Stimulated activated CD4-positive, alpha-beta T cell treated with anti-CD3 and anti-CD28 coated beads, Interleukin-15, amount 100 ng/mL, for 48 hours (primary cell): ENCODE measurements around the gene ZER1.
"Not testable (repeated sequence)": the region's sequence is repeated elsewhere in the genome, so short reads cannot be mapped to it uniquely, and the experiment has no call there.

Source experiments
- DNase-seq, 2 donors: peaks; one replicate each; pipeline ENCODE4 v3.0.0-alpha.2; 2020; ENCODE audit warnings: low read depth in 2 of 2

ZER1 gene

DNA sequence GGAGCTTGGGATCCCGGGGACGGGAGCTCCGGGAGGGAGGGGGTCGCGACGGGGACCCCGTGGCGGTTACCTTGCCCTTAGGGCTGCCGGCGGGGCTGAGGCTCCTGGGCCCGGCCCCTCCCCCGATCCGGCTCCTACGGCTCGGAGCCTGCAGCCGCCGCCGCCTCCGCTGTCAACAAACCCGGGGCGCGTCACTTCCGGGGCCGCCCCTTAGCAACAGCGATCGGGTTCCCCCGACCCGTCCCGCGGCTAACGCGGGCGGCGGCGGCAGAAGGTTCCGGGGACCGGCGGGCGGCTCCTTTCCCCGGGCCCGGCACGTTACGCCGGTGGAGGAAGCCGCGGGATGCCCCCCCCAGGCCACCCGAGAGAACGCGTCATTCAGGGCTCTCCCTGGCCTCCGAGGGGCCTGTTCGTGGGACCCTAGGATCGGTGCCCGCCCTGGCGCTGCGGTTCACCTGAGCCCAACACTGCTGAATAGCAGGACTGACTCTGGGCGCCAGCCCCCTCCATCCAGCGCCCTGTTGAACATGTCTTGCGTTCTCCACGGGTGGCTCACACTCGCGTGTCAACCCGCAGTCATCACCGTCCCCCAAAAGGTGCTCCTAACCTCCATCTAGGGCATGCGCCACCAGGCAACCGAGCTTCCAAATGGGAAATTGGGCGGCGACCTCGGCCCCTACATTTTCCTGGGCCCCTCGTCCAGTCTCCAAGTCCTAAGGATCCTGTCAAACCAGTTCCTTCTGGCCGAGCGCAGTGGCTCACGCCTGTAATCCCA, at the start of gene ZER1:
TSS of gene ZER1 (minus strand) at position 183 of the 775 bp plus-strand sequence. CDS start 16,362 bp downstream, outside the sequence.
- peak; percentile 88 to 91 for DNase-seq

DNA sequence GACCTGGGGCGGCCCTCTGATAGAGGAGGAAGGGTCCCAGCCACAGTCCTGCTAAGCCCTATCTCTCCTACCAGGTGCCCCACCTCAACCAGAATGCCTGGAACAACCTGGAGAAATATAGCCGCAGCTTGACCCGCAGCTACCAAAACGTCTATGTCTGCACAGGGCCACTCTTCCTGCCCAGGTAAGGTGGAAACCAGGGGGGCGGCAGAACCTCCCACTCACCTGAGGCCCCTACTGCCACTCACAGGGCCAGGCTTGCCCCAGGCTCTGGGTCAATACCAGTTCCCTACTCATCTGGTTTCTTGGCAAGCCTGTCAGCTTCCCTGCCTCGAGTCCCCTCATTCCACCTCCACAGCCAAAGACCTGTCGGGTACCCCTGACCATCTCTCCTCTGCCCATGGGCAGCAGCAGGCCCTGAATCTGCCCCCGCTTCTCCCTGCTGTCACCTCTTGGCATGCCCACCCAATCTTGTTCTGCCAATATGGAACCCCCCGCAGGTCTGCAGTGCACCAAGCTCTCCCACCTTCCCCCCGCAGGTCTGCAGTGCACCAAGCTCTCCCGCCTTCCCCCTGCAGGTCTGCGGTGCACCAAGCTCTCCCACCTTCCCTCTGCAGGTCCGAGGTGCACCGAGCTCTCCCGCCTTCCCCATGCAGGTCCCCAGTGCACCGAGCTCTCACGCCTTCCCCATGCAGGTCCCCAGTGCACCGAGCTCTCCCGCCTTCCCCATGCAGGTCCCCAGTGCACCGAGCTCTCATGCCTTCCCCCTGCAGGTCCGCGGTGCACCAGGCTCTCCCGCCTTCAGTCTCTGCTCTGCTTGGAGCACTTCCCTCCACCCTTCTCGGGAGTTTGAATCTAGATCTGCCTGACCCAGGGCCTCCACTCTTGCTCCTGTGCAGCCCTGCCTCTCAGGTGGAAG, 49.2 kb upstream of the ZER1 start:
- DNase-seq, result no peak

- no peak for DNase-seq
Observed at GRCh38 chr9:128819716-128820664, 48.3 kb upstream of the ZER1 start.

DNA sequence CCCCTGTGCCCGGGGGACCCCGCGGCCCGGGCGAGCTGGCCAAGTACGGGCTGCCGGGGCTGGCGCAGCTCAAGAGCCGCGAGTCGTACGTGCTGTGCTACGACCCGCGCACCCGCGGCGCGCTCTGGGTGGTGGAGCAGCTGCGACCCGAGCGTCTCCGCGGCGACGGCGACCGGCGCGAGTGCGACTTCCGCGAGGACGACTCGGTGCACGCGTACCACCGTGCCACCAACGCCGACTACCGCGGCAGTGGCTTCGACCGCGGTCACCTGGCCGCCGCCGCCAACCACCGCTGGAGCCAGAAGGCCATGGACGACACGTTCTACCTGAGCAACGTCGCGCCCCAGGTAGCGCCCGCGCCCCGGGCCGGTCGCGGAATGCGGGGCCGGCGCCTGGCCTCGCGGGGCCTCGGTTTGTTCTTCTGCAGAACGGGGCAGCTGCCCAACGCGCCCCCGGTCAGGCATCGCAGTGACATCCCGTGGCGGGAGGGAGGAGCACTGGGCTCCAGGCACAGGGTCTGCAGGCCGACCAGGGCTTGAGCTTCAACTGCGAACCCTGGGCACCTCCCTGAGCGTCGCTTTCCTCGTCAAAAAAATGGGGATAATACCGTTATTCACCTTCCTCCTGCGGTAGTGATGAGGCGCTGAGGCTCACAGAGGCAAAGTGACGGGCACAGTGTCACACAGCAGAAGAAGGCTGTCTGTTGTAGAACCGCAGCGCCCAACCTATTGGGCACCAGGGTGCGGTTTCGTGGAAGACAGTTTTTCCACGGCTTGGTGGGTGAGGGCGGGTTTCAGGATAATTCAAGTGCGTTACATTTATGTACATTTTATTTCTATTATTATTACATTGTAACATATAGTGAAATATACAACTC, 47.4 kb upstream of the ZER1 start:
- DNase-seq, result peak in 1 of 2 donors; percentile 39

GRCh38 chr9:128818099-128818838, 46.5 kb upstream of the ZER1 start, which contains the start of gene ENDOG:
TSS of gene ENDOG (plus strand) at chr9:128818500. CDS start at chr9:128818685, 185 bp downstream.
- peak; percentile 91 to 97 for DNase-seq

- DNase-seq, result no peak
Observed at GRCh38 chr9:128810873-128811272, 39.1 kb upstream of the ZER1 start.

DNA sequence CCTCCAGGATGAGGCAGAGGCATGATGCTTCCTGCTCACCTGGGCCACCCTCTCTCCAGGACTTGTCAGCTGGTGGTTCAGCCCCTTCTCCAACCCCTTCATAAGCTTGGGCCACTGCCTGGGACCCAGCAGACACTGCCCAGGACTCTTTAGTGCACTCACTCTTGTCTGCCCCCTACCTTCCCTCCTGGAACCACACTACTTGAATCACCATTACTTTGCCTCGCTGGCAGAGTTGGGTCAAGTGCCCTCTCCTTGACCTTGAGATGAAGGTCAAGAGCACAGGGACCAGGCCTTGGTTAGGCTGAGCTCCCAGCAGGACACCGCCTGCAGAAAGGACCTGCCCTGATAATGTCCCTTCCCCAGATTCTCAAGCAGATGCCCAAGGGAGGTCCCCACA, 38.1 kb upstream of the ZER1 start:
- DNase-seq, result no peak

DNA sequence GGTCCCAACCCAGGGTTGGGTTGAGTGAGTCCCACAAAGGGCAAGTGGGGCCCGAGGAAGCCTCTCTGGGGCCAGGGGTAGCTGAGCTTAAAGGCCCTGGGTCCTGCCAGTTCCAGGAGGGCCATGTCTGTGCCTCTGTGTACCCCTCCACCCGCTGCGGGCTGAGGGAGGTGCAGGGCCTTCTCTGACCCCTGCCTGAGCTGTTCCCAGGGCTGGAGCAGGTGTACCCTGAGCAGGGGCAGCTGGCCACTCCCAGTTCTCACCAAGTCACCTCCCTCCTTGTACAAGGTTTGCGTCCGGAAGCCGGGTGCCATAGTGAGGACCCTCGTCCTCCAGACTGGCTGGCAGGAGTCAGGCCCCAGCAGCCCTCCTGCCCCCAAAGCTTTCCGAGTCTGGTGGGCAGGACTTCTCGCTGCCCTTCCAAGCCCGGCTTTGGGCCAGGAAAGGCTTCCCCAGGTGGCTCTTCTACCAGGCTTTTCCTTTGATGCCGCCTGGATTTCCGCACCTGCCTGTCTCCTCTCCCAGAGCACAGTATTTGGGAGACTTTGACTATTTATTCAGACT, 37.4 kb upstream of the ZER1 start:
- no peak for DNase-seq

- no peak for DNase-seq
Observed at GRCh38 chr9:128808543-128808942, 36.8 kb upstream of the ZER1 start.

GRCh38 chr9:128807827-128808226, 36.1 kb upstream of the ZER1 start:
- no peak for DNase-seq

GRCh38 chr9:128805661-128806060, 33.9 kb upstream of the ZER1 start:
- no peak for DNase-seq

DNA sequence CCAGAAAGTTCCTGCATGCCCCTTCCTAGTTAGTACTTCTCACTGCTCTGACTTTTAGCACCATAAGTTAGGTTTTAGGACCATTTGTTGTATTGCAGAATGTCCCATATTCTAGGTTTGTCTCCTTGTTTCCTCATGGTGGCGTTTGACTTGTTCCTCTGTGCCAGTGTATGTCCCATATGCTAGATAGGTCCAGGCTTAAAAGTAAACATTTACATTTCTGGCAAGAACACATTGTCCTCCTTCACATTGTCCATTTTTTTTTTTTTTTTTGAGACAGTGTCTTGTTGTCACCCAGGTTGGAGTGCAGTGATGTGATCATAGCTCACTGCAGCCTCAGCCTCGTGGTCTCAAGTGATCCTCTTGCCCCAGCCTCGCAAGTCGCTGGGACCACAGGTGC, 30.8 kb upstream of the ZER1 start:
- no peak for DNase-seq

GRCh38 chr9:128800061-128800460, 28.3 kb upstream of the ZER1 start:
- no peak for DNase-seq

- no peak for DNase-seq
Observed at GRCh38 chr9:128798896-128799295, 27.2 kb upstream of the ZER1 start.

GRCh38 chr9:128794961-128795360, 23.2 kb upstream of the ZER1 start:
- DNase-seq, result not testable (repeated sequence)

DNA sequence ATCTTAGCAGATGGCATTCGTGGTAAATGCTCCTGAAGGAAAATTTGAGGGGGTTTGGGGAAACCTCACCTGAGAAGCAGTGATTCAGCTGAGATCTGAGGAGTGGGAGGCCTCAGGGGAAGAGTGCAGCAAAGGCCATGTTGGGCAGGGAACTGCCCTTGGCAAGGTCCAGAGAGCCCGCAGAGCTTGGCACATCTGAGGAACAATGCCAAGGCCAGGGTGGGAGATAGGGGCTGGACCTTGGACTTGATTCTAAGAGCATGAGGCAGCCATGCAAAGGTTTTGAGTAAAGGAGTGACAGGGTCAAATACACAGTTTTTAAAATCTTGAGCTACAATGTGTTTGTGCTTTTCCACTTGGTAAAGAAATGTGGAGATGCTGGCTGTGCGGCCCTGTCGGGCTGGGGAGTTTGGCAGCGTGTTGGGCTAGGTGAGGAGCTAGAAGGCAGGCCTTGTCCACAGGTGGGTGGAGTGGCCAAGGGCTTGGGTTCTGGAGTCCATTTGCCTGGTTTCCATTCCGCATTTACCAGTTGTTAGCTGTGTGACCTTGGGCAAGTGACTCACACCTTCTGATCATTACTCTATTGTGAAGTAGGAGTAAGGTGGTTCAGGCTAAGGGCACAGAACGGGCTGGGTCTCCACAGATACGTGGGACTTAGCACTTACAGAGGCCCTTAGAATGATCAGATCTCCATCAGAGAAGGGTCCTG, 21.4 kb upstream of the ZER1 start:
- no peak for DNase-seq

GRCh38 chr9:128792134-128792533, 20.4 kb upstream of the ZER1 start:
- no peak for DNase-seq

- DNase-seq, result no peak
Observed at GRCh38 chr9:128790536-128790935, 18.8 kb upstream of the ZER1 start.

- no peak for DNase-seq
Observed at GRCh38 chr9:128788445-128788844, 16.7 kb upstream of the ZER1 start.
